GDM1 (cell line): ENCODE measurements around the gene BUD31.
A peak's percentile ranks its signal among the peaks of the same experiment; 100 is the strongest.
"Not testable (repeated sequence)": the region's sequence is repeated elsewhere in the genome, so short reads cannot be mapped to it uniquely, and the experiment has no call there.

Experiments used
- DNase-seq: peaks from one replicate; lab custom pipeline; 2025; lab: John Stamatoyannopoulos, UW

Gene BUD31

GRCh38 chr7:99408379-99409191 is at the start of gene BUD31, which contains the start of gene PDAP1:
Gene BUD31 (plus strand): TSS chr7:99408969. CDS start chr7:99411093, 2,124 bp downstream.
Gene PDAP1 (minus strand): TSS chr7:99408597. CDS start chr7:99408548, 49 bp downstream.
- peak; percentile 93 for DNase-seq

DNA sequence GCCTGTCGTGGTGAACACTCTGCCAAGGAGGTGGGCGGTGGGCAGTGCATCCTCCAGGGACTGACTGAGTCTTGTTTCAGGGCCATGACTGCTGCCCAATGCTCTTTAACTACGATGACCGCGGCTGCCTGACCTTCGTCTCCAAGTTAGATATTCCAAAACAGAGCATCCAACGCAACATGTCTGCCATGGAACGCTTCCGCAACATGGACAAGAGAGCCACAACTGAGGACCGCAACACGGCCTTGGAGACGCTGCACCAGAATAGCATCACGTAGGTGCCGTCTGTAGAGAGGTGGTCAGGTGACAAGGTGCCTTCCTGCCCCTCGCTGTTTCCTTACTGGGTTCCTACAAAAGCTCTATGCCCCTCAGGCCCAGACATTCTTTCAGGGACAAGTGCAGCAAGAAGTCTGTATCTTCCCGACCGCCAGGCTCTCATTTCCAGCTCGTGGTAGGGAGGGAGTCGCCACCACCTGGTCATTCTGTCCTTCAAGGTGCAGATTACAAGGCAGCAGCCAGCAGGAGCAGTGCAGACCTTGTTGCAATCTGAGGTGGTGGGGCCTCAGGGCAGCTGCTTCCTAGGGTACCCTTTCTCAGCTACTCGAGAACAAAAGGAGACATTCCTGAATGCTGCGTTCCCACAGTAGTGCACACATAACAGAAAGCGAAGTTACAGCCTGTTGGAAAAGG is 49.2 kb upstream of the BUD31 start:
- DNase-seq, result no peak

DNA sequence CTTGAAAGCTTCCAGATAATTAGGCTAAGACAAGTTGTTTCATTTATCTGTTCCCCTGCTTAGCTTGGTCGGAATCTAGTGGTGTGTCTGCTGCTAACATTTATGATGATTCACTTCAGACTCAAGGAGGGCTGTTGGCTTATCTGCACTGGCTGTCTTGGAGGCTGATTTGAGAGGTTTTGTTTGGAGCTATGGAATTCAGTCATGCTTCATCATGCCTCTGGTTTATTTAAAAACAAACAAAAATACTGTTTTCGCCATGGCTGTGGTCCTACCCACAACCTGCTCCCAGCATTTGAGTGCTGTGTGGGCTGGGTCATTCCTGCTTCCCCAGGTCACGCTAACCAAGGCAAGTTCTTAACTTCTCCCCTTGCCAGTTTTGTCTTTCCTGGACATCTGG is 46.0 kb upstream of the BUD31 start:
- no peak for DNase-seq

DNA sequence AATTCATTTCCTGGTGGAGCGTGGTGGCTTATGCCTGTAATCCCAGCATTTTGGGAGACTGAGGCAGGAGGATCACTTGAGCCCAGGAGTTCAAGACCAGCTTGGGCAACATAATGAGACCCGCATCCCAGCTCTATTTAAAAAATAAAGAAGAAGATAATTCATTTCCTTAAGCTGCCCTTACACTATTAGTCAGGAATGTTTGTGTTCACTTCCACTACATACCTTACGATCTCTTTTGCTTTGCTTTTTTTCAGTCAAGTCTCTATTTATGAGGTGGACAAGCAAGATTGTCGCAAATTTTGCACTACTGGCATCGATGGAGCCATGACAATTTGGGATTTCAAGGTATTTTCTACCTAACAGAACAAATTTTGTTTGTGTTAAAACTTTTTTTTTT is 45.5 kb upstream of the BUD31 start:
- DNase-seq, result no peak

GRCh38 chr7:99365318-99366141 is 43.2 kb upstream of the BUD31 start:
- DNase-seq, result peak; percentile 24

GRCh38 chr7:99366646-99367045 is 42.1 kb upstream of the BUD31 start:
- DNase-seq, result no peak

DNA sequence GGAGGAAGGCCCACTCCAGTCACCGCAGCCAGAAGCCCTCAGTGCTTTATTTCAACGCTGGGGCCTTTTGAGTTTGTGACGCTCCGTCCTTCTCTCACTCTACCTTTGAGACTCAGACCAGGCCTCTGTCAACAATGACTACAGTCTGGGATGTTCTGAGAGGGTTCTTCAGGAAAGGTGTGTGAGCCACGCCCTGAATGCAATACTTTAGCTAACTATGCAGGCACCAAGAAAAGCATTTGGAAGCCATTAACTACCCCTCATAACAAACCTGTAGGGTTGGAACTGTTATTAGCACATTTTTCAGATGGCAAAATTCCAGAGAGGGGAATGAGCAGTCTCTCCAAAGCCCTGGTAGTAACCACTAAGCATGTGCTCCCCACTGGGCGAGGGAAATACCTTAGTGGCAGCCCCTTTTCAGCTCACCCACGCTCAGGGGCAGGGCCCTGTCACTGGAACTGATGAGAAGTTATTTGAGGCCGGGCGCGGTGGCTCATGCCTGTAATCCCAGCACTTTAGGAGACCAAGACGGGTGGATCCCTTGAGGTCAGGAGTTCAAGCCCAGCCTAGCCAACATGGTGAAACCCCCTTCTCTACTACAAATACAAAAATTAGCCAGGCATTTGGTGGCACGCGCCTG is 39.9 kb upstream of the BUD31 start:
- no peak for DNase-seq

DNA sequence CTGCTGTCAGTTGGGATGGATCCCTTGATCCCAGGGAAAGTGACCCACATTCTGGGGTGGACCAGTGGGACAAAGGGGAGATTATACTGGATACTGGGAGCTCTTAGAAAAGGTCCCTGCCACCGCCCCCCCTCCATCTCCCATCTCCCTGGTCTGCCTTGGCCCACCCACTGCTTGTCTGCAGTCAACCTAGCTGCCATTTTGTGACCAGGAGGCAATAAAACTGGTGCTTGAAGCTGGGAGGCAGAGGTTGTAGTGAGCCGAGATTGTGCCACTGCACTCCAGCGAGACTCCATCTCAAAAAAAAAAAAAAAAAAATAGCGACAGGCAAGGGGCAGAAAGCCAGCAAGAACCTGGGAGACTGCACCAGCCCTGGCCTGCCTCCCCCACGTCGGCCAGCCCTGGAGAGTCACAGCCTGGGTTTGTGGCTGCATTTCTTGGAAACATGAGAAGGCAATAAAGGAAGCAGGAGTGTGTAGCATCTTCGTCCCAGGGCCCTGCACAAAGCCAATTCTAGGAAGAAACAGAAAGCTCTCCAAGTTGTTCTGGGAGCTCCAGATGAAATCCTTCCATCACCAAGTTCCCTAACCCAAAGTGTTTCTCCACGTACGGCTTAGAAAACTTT is 38.9 kb upstream of the BUD31 start:
- no peak for DNase-seq

- no peak for DNase-seq
Observed at GRCh38 chr7:99371376-99371920, 37.3 kb upstream of the BUD31 start.

DNA sequence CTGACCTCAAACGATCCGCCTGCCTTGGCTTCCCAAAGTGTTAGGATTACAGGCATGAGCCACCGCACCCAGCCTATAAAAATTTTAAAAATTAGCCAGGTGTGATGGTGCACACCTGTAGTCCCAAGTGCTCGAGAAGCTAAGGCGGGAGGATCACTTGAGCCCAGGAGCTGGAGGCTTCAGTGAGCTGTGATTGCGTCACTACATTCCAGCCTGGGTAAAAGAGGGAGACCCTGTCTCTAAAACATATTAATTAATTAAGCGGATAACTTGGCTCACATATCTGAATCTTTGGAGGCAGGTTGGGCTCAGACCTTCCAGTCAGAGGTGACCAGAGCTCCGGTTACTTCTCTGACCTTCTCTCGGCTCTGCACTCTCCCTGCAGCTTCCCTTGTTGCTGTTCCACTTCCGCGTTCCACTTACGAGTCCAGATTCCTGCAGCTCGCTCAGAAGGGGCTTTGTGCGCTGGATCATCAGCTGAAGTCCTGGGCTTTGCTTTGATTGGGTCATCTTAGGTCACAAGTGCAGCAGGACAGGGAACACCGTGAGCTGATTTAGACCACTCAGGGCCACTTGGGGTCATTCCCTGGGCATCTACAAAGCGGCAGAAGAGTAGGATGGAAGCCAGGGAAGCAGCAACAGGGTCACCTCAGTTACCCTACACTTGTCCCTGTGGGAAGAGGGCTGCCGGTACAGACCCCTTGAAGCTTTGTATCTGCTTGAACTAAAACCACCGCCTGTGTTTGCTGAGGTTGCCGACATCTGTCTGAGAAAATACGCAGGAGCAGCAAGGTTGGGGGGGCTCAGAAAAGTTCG is 36.3 kb upstream of the BUD31 start:
- DNase-seq, result no peak

DNA sequence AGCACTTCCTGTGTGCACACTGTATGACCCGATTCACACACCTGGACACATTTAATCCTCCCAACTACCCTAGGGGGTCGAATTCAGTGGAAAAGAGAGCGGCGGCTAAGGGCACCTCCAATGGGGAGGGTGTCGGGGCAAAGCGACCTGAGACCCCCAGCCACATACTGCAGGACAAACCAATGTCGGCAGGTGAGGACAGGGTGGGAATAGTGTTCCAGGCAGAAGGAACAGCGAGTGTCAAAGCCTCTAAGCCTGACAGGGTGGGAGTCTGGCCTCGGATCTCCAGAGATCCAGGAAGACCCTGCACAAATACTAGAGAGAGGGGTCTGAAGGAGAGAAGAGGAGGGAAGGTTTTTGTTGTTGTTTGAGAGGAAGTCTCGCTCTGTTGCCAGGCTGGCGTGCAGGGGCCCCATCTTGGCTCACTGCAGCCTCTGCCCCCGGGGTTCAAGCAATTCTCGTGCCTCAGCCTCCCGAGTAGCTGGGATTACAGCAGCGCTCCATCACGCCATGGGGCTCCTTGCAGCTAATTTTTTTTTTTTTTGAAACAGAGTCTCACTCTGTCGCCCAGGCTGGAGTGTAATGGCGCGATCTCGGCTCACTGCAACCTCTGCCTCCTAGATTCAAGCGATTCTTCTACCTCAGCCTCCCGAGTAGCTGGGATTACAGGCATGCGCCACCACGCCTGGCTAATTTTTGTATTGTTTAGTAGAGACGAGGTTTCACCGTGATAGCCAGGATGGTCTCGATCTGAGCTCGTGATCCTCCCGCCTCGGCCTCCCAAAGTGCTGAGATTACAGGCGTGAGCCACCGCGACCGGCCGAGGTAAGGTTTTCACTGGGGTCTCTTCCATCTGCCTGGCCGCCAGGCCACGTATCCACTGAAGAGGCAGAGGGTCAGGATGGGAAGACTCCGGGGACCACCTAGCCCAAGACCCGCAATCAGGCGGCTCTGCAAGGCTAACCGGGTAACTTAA is 35.4 kb upstream of the BUD31 start:
- DNase-seq, result no peak

- peak; percentile 73 for DNase-seq
Observed at GRCh38 chr7:99374111-99375064, 34.4 kb upstream of the BUD31 start, which contains the start of gene ARPC1B. Gene ARPC1B (plus strand): TSS chr7:99374730. CDS start chr7:99385715, 10,985 bp downstream.

DNA sequence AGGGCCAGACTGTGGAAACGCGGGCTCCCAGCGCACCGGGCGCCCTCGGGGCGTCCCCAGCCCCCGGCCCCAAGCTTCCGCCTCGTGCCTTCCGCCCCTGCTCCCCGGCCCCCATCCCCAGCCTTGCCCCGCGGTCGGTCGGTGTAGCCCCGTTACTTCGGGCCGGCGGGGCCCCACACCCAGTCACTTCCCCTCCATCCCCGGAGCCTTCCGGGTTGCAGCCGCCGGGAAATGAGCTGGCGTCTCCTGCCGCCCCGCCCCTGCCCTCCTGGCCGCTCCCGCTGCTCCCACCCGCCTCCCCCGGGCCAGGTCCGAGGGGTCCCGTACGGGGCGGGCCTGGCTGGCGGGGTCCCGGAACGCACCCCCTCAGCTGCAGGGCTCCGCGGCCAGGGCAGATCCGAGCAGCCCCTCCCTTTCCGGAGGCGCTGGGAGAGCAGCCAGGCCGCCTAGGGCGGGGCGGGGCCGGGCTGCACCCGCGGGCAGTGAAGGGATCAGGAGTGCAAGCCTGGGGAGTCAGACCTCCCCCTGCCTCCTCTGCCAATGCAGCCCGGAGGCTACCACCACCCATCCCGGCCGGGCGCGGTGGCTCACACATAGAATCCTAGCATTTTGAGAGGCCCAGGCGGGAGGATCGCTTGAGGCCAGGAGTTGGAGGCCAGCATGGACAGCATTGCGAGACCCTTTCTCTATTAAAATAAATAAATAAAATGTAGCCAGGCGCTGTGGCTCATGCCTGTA is 33.5 kb upstream of the BUD31 start:
- DNase-seq, result peak; percentile 63

- peak; percentile 75 for DNase-seq
Observed at GRCh38 chr7:99379043-99379577, 29.7 kb upstream of the BUD31 start.

DNA sequence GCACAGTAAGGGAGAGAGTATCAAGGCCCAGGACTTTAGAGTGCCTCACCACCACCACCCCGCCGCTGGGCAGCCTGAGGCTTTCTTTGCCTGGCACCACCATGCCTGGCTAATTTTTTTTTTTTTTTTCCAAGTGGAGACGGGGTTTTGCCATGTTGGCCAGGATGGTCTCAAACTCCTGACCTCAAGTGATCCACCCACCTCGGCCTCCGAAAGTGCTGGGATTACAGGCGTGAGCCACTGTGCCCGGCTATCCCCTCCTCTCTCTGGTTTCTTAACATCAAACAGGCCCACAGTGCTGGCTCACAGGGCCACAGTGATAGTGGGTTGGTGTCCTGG is 29.1 kb upstream of the BUD31 start:
- not testable (repeated sequence) for DNase-seq

DNA sequence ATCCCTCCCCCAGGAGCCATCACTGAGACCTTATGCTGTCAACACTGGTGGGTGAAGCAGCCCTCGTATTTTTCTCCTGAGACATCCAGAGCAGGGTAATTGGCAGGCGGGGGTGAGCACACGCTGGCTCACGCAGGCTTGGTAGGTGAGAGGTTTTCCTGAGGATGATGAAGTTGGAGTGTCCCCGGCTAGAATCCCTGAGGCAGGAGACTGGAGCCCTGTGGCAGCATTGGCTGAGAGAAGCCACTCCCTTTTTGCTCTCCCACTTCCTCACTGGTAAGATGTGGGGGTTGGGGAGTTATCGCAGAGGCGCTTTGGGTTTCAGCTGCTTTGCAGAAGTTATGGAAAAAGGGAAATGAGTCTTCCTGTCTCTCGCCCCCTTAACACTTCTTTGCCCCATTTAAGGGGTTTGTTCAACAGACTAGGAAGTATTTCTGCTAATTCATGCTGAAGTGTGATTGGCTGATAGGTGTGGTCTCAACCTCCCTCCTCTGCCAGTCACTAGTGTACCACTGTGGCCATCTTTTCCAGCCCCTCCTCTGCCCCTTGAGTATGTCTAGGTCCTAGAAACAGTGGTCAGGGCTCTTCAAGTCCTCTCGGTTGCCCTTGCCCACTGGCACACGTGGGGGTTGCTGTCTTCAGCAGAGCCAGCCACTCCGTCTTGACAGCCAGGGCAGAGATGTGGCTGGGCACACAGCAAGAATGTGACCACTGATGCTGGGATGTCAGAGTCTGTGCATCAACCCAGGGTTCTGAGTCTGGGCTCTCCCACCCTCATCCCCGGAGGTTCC is 28.5 kb upstream of the BUD31 start:
- peak; percentile 93 for DNase-seq
